ENCODE data around the gene C1QTNF1. TPM values are rescaled to one million over a fixed set of nuclear protein-coding genes. Genes with fewer than 3 reads are reported as not detected.

Gene C1QTNF1
- total RNA-seq, 2 donors from 2014 or later, result not detected

- no peak overlapping the region for H3K4me3 Mint-ChIP-seq
- no peak overlapping the region for H3K27ac Mint-ChIP-seq
- ATAC-seq (replicated peaks), result no peak
- no peaks in the 10 kb centered on the region for H3K4me1 Mint-ChIP-seq
- H3K27me3 Mint-ChIP-seq, result no peaks in the 10 kb centered on the region
- H3K9me3 Mint-ChIP-seq, result no peaks in the 10 kb centered on the region
- peaks cover 93% of the 10 kb centered on the region for H3K36me3 Mint-ChIP-seq (ENCODE audit: low read depth)
Observed at GRCh38 chr17:78998311-78999055, 25.5 kb upstream of the C1QTNF1 start.

DNA sequence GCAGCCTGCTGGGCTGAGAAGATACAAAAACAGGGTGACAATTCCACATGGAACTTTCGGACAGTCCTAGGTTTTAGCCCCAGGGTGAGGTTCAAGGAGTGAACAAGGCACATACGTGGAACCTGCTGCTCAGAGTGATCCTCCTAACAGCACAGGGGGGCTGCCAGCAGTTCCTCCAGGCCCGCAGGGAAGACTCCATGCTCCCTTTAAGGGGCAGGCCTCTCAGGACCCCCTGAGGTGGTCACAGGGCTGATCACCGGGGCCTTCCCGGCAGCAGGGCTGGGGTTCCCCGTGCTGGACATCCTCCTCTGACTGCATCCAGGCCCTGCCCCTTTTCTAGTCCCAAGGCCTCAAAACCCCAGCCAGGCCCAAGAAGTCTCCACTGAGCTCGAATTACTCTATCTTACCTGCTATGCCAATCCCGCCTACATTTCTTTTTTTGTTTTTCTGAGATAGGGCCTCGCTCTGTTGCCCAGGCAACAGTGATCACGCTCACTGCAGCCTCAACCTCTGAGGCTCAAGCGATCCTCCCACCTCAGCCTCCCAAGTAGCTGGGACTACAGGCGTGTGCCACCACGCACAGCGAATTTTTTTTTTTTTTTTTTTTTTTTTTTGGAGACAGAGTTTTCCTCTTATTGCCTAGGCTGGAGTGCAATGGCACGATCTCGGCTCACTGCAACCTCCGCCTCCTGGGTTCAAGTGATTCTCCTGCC, 24.8 kb upstream of the C1QTNF1 start:
- Mint-ChIP-seq H3K36me3 (ENCODE audit: low read depth) (peaks cover 86% of the 10 kb centered on the region), H3K27ac (no peak overlapping the region), H3K4me1 (no peaks in the 10 kb centered on the region), H3K27me3 (no peaks in the 10 kb centered on the region), H3K4me3 (no peak overlapping the region), H3K9me3 (no peaks in the 10 kb centered on the region)
- ATAC-seq (replicated peaks), result no peak

DNA sequence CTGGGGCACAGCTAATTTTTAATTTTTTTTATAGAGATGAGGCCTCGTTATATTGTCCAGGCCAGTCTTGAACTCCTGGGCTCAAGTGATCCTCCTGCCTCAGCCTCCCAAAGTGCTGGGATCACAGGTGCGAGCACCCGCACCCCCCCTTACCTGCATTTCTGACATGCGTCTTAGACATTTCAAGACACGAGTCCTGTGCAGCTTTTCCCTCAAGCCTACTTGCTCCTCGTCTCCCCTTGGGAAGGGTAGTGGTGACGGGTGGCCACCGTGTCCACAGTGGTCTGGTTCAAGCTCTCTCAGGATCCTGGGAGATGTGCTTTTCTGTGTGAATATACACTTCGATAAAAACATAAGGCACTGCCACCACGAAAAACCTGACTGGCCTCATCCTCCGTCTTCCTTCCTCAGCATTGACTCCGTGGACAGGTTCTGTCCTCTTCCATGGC, 24.0 kb upstream of the C1QTNF1 start:
- no peak overlapping the region for H3K4me3 Mint-ChIP-seq
- H3K36me3 Mint-ChIP-seq (ENCODE audit: low read depth), result peaks cover 78% of the 10 kb centered on the region
- H3K27me3 Mint-ChIP-seq, result no peaks in the 10 kb centered on the region
- ATAC-seq (replicated peaks), result no peak
- no peak overlapping the region for H3K27ac Mint-ChIP-seq
- H3K9me3 Mint-ChIP-seq, result no peaks in the 10 kb centered on the region
- H3K4me1 Mint-ChIP-seq, result no peaks in the 10 kb centered on the region

- no peaks in the 10 kb centered on the region for H3K27me3 Mint-ChIP-seq
- no peaks in the 10 kb centered on the region for H3K9me3 Mint-ChIP-seq
- no peak for ATAC-seq (replicated peaks)
- H3K36me3 Mint-ChIP-seq (ENCODE audit: low read depth), result peaks cover 72% of the 10 kb centered on the region
- H3K4me3 Mint-ChIP-seq, result no peak overlapping the region
- no peaks in the 10 kb centered on the region for H3K4me1 Mint-ChIP-seq
- H3K27ac Mint-ChIP-seq, result no peak overlapping the region
Observed at GRCh38 chr17:79000396-79001189, 23.4 kb upstream of the C1QTNF1 start.

GRCh38 chr17:79001190-79002020, 22.6 kb upstream of the C1QTNF1 start:
- no peaks in the 10 kb centered on the region for H3K9me3 Mint-ChIP-seq
- no peaks in the 10 kb centered on the region for H3K27me3 Mint-ChIP-seq
- H3K4me3 Mint-ChIP-seq, result no peak overlapping the region
- peaks cover 6% of the 10 kb centered on the region for H3K4me1 Mint-ChIP-seq
- no peak overlapping the region for H3K27ac Mint-ChIP-seq
- no peak for ATAC-seq (replicated peaks)
- H3K36me3 Mint-ChIP-seq (ENCODE audit: low read depth), result peaks cover 65% of the 10 kb centered on the region

DNA sequence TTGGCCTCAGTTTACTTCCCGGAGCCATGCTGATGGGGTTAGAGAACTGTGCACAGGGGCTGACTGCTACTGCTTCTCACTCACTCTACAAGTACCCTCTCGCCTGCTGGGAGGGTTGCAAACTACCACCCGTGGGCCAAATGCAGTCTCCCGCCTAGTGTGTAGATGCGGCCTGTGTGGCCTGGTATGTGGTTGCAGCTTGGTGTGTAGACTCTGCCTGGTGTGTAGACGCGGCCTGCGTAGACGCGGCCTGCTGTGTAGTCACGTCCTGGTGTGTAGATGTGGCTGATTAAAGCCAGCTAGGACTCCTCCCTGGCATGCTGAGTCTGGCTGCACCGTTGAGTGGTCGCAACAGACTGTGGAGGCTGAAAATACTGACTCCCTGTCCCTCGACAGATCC, 21.7 kb upstream of the C1QTNF1 start:
- peaks cover 63% of the 10 kb centered on the region for H3K36me3 Mint-ChIP-seq (ENCODE audit: low read depth)
- no peak for ATAC-seq (replicated peaks)
- H3K4me1 Mint-ChIP-seq, result peaks cover 12% of the 10 kb centered on the region
- no peaks in the 10 kb centered on the region for H3K9me3 Mint-ChIP-seq
- H3K4me3 Mint-ChIP-seq, result no peak overlapping the region
- H3K27ac Mint-ChIP-seq, result peak overlapping the region; percentile 28
- H3K27me3 Mint-ChIP-seq, result no peaks in the 10 kb centered on the region

DNA sequence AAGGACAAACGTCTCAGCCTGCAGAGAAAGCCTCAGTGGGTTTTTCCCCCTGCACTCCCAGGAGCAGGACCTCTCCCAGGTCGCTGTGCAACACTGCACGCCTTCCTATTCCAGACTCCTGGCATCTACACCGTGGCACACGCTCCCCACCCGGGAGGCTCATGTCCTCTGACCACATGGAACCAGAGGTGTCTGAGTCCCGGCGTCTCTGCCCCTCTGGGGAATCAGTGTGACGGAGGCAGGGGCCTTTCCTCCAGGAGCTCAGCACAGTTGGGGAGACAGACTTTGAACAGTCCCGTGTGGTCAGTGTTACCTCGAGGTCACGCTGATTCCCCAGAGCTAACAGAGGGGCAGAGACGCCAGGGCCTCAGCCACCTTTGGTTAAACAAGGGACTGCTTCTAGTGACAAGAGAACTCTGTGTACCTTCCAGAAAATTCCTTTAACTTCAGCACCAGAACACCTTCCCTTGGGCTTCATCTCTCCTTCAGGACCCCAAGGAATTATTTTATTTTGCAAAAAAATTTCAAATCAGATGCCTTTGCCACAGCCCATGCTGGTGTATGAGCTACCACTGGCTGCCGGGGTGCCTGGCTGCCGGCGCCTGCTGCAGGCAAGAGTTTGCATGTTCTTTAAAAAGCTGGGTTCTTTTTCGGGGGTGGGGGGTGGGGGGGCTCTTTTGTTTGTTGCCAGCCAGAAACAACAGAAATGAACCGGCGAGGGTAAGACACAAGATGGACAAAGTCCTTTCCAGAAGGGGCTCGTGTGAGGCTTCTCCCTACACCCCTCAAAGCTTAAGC, 21.0 kb upstream of the C1QTNF1 start:
- no peak for ATAC-seq (replicated peaks)
- H3K9me3 Mint-ChIP-seq, result no peaks in the 10 kb centered on the region
- H3K27me3 Mint-ChIP-seq, result no peaks in the 10 kb centered on the region
- H3K4me3 Mint-ChIP-seq, result no peak overlapping the region
- H3K4me1 Mint-ChIP-seq, result peaks cover 16% of the 10 kb centered on the region
- peak overlapping the region; percentile 28 for H3K27ac Mint-ChIP-seq
- peaks cover 63% of the 10 kb centered on the region for H3K36me3 Mint-ChIP-seq (ENCODE audit: low read depth)

- H3K27me3 Mint-ChIP-seq, result no peaks in the 10 kb centered on the region
- no peak overlapping the region for H3K4me3 Mint-ChIP-seq
- no peak overlapping the region for H3K27ac Mint-ChIP-seq
- ATAC-seq (replicated peaks), result no peak
- H3K4me1 Mint-ChIP-seq, result peaks cover 24% of the 10 kb centered on the region
- no peaks in the 10 kb centered on the region for H3K9me3 Mint-ChIP-seq
- peaks cover 63% of the 10 kb centered on the region for H3K36me3 Mint-ChIP-seq (ENCODE audit: low read depth)
Observed at GRCh38 chr17:79003661-79004411, 20.1 kb upstream of the C1QTNF1 start.

- no peak for ATAC-seq (replicated peaks)
- Mint-ChIP-seq H3K4me1 (peaks cover 25% of the 10 kb centered on the region), H3K4me3 (peak overlapping the region; percentile 96), H3K27me3 (no peaks in the 10 kb centered on the region), H3K36me3 (ENCODE audit: low read depth) (peaks cover 62% of the 10 kb centered on the region), H3K27ac (peak overlapping the region; percentile 48), H3K9me3 (no peaks in the 10 kb centered on the region)
Observed at GRCh38 chr17:79005063-79005861, 18.7 kb upstream of the C1QTNF1 start.

GRCh38 chr17:79006046-79006445, 17.9 kb upstream of the C1QTNF1 start:
- Mint-ChIP-seq H3K36me3 (ENCODE audit: low read depth) (peaks cover 55% of the 10 kb centered on the region), H3K27ac (peak overlapping the region; percentile 48), H3K27me3 (no peaks in the 10 kb centered on the region), H3K4me3 (peak overlapping the region; percentile 96), H3K9me3 (no peaks in the 10 kb centered on the region), H3K4me1 (peaks cover 25% of the 10 kb centered on the region)
- ATAC-seq (replicated peaks), result no peak

GRCh38 chr17:79006794-79007503, 17.0 kb upstream of the C1QTNF1 start:
- Mint-ChIP-seq H3K4me3 (peak overlapping the region; percentile 96), H3K9me3 (no peaks in the 10 kb centered on the region), H3K27me3 (no peaks in the 10 kb centered on the region), H3K4me1 (peaks cover 25% of the 10 kb centered on the region), H3K27ac (peak overlapping the region; percentile 99), H3K36me3 (ENCODE audit: low read depth) (peaks cover 46% of the 10 kb centered on the region)
- ATAC-seq (replicated peaks), result no peak

Measured in activated T-helper 17 cell treated with anti-CD3 and anti-CD28 coated beads, Interleukin-2, amount 50 U/mL, for 72 hours (primary cell).